HT-29 (cell line): ENCODE measurements around the gene WDR37. TPM values are rescaled to one million over a fixed set of nuclear protein-coding genes. Genes with fewer than 3 reads are reported as not detected.
"Not testable (repeated sequence)": the region's sequence is repeated elsewhere in the genome, so short reads cannot be mapped to it uniquely, and the experiment has no call there.

Source experiments
- DNase-seq: peaks from one replicate; pipeline ENCODE4 v3.0.0-alpha.2; 2015; ENCODE audit warnings: low spot score
- total RNA-seq: library from RNA; depleted of rRNA; stranded (reverse); fragments of >200 nt; shearing (Covaris generic); gene quantifications from 2 replicates; pipeline ENCODE4 v1.2.3, GENCODE V29; 2014

Gene WDR37
- total RNA-seq, 1 experiment from 2014 or later, result 7.2 TPM

- no peak for DNase-seq
Measured at GRCh38 chr10:1152386-1153250, 96.4 kb downstream of the WDR37 start.

DNA sequence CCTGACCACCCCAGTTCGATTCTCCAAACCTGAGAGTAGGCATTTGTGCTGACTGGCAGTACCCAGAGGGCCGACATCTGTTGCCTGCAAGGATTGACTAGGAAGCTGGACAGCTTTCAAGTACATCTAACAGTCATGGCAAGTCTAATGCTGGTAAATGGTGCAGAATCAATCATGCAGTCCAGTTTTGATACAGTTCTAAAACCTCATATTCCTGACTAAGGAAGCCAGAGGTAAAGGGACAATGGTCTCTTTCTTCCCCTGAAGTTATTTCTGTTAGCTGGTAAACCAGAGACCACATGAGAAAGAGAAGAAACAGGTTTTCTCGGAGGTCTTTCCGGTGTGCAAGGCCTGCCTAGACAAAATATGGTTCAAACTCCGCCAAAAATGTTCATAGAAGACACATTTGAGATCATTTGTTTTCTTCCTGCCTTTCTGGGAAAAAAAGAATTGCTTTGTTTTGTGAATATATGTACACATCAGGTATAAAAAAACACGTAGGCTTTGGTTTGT lies 97.1 kb downstream of the WDR37 start:
- DNase-seq, result no peak

DNA sequence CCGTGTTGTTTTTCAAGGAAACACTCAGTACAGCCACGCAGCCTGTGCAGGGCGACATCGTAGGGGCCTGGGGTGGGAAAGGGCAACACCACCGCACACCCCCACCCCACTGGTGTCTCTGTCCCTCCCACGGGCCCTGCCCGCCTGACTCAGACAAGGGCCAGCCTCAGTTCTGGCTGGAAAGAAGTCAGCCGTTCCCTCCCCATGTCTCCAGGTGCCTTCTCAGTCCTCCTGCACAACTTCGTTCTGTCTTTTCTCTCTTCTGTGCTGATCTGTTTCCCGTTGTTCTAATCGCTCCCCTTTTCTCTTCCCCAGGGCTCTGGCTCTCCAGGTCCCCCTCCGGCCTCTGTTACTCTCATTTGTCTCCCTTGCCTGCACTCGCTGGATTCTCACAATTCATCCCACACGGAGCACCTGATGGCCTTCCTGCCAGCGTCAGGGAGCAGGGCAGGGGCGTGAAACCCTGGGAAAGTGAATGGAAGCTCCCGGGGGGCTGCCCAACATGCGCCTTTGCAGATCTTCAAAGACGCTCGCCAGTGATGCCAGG lies 97.7 kb downstream of the WDR37 start:
- DNase-seq, result no peak

DNA sequence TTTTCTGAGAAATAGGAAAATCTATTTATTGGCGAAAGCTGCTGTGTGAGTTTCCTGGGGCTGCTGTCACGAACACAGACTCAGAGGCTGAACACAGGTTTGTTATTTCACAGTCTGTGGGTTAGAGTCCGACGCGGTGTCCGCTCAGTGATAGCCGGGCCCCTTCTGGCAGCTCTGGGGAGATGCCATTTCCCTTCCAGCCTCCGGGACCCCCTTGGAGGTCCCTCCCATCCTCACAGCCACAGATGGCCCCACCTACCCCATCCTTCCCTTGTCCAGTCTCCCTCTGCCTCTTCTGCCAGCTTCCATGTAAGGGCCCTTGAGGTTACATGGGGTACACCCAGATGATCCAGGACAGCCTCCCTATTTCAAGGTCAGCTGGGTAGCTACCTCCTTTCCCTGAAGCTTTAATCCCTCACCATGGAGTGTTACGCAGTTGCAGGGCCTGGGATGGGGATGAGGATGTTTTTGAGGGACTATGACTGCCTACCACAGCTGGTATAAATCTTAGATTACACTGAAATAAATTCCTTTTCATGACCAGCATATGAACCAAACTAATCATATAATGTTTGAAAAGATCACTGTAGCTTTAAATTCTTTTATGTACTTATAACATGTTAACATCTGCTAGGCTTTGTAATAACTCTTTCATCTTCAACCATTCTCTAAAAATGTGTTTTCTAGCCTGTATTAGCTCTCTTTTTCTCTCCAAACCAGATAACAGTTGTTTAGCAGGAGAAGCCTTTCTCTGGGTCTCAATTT lies 98.5 kb downstream of the WDR37 start:
- DNase-seq, result no peak

DNA sequence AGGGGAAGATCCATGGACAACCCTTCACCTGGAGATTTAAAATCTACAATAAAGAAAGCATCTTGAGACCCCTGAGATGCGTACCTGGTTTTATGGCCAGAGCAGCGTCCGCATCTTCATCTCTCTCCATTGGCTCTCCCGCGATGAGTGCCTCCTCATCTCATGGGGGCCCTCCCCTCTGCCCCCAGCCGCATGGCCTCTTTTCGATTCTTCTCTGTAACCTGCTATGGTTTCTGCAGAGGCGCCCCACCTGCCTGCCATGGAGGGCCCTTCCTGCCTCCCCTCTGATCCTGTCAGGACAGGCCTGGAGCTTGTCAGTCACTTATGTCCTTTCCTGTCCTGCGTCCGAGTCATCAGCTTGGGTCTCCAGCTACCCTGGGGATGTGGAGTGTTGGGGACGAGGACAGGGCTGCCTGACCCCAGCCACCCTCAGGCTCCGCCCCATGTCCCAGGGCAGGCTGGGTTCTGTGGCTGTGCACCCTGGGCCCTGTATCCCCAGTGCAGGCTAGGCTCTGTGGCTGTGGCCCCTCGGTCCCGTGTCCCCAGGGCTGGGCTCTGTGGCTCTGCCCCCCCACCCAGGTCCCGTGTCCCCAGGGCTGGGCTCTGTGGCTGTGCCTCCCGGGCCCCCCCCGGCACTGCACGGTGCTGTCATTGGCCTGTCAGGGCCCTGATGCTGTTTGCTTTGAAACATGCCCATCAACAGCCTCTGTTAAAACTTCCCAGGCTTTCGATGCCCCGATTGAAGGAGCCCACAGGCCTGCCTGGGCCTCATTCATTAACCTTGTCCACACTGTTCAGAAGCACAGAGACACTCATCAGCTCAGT lies 99.8 kb downstream of the WDR37 start:
- no peak for DNase-seq

- no peak for DNase-seq
Measured at GRCh38 chr10:1156616-1156886, 100.4 kb downstream of the WDR37 start.

DNA sequence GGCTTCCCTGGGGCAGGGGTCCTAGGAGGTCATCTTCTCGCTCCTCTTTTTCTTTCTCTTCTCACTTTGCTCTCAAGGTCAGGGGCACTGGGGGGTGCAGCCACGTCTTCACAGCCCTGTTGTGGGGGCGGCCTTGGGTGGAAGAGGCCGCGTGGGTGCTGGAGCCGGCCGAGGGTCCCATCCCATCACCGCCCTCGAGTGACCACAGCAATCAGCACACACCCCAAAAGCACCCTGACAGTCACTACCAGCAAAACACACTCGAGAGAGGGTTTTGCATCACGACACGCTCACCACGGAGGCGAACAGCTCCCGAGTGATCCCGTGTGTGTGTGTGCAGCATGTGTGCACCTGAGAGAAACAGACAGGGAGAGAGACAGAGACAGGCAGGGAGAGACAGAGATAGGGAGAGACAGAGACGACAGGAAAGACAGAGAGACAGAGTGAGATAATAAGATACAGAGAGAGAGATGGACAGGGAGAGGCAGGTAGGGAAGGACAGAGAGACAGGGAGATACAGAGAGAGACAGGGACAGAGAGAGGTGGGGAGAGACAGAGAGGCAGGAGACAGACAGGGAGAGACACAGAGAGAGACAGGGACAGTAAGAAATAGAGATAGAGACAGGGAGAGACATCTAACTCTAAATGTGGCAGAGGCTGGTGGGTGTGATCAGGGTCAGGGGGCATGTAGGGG lies 100.9 kb downstream of the WDR37 start:
- DNase-seq, result no peak

- DNase-seq, result no peak
Measured at GRCh38 chr10:1157615-1157933, 101.4 kb downstream of the WDR37 start.

- no peak for DNase-seq
Measured at GRCh38 chr10:1158066-1158465, 101.9 kb downstream of the WDR37 start.

- not testable (repeated sequence) for DNase-seq
Measured at GRCh38 chr10:1158536-1158935, 102.4 kb downstream of the WDR37 start.

- no peak for DNase-seq
Measured at GRCh38 chr10:1159131-1160061, 103.2 kb downstream of the WDR37 start.

- DNase-seq, result no peak
Measured at GRCh38 chr10:1160561-1161314, 104.6 kb downstream of the WDR37 start.

DNA sequence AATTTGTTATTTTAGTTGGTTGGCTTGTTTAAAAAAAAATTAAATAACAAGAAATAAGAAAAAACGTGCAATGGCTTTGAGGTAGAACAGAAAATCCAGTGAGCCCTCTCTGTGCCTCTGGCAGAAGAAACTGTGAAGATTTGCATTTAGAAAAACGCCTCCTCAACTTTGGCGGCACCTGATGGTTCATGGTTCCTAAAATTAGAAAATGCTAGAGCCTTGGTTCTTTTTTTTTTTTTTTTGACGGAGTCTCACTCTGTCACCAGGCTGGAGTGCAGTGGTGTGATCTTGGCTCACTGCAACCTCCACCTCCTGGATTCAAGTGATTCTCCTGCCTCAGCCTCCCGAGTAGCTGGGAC lies 105.1 kb downstream of the WDR37 start:
- not testable (repeated sequence) for DNase-seq

DNA sequence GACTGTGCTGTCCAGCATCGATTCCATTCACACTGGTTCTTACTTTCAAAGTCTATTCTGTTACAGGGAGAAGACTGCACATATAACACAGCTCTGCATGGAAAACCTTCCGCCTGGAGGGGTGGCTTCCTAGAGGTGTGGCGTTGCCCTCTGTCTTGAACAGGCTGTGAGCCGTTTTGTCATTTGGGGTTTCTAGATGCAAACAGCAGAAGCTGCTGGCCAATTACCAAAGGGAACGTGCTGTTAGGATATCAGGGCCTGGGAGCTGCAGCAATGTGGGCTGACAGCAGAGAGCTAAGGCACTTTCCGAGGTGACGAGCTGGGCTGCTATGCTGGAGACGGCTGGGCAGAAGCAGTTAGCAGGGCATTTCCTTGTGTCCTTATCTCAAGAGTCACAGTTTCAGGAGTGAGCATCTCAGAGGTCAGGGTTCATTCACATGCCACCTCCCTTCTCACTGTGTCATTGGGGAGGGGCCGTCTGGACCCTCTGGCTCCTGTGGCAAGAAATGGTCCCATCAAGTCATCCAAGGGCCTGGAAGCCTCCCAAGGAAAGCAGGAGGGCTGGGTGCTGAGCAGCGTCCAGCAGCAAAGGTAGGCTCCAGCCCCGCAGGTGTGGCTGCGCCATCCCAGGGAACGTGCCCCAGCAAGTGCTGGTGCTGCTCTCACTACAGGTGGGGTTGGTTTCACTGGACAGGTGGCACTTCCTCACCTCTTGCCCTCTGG lies 106.5 kb downstream of the WDR37 start:
- no peak for DNase-seq

- no peak for DNase-seq
Measured at GRCh38 chr10:1163204-1163660, 107.0 kb downstream of the WDR37 start.

- DNase-seq, result no peak
Measured at GRCh38 chr10:1163831-1164230, 107.6 kb downstream of the WDR37 start.

DNA sequence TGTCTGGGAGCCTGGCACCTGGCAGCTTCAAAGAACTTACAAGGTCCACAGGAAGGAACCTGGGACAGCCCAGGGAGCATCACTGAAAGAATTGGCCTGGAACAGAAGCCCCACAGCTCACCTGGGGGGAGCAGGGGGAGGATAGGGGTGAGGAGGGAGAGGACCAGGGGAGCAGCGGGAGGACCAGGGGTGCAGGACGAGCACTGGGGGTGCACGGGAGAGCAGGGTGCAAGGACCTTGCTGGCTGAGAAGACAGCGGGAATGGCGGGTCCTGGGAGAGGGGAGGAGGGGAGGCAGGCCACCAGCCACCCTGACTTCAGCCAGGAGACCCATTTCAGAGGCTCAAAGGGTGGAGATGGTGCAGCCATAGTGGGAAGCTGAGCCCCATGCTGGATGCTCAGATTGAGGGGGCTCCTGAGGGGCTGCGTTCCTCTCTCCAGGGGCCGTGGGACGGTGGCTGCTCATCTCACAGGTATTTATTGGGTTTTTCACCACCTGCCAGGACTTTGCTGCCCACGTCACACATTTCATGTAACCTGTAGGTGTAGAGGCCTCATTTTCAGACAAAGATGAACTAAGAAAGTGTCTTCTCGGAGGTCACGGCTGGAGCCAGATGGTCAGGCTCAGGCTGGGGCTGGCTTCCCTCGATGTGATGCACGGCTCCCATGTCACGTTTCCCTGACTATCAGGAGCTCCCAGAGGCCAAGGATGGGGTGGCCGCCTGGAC lies 110.1 kb downstream of the WDR37 start:
- DNase-seq, result no peak

GRCh38 chr10:1166828-1167275 lies 110.7 kb downstream of the WDR37 start:
- DNase-seq, result no peak
